GM03348 (cell line): ENCODE results near the gene EOGT.

Experiments used
- DNase-seq: peaks from one replicate; pipeline ENCODE4 v3.0.0; 2012; ENCODE audit warnings: low spot score

EOGT gene

GRCh38 chr3:68963376-68963775, 50.1 kb downstream of the EOGT start:
- no peak for DNase-seq

GRCh38 chr3:68958932-68959331, 54.6 kb downstream of the EOGT start:
- no peak for DNase-seq

- DNase-seq: no peak
These were observed 55.6 kb downstream of the EOGT start for GRCh38 chr3:68957895-68958294.

GRCh38 chr3:68953816-68954444, 59.6 kb downstream of the EOGT start:
- no peak for DNase-seq

GRCh38 chr3:68945225-68945624, 68.3 kb downstream of the EOGT start:
- DNase-seq: no peak

GRCh38 chr3:68943753-68944500, 69.6 kb downstream of the EOGT start:
- DNase-seq: no peak

GRCh38 chr3:68941055-68941454, 72.4 kb downstream of the EOGT start:
- no peak for DNase-seq

GRCh38 chr3:68936856-68937255, 76.6 kb downstream of the EOGT start:
- DNase-seq: no peak

- DNase-seq: no peak
These were observed 77.7 kb downstream of the EOGT start for GRCh38 chr3:68935778-68936177.

- no peak for DNase-seq
These were observed 81.9 kb downstream of the EOGT start for GRCh38 chr3:68931406-68932149.
